Brain microvascular endothelial cell (primary cell): Measurements from ENCODE around the gene ERCC6.

Source experiments
- DNase-seq: peaks from one replicate; pipeline ENCODE4 v3.0.0-alpha.2; 2020
- H3K27ac ChIP-seq: fragments of 250-450 bp; sonication (Bioruptor Pico); 2 replicates; pipeline ENCODE4 v1.5.1; 2020; ENCODE audit warnings: mild to moderate bottlenecking, moderate library complexity
- H3K27me3 ChIP-seq: fragments of 250-450 bp; sonication (Bioruptor Pico); replicated peaks from 2 replicates; pipeline ENCODE4 v1.5.1; 2020; ENCODE audit warnings: mild to moderate bottlenecking
- H3K36me3 ChIP-seq: fragments of 250-450 bp; sonication (Bioruptor Pico); replicated peaks from 2 replicates; pipeline ENCODE4 v1.5.1; 2020; ENCODE audit warnings: mild to moderate bottlenecking
- H3K4me3 ChIP-seq: 2 replicates; pipeline ENCODE4 v1.5.1; 2011; ENCODE audit warnings: low read depth, mild to moderate bottlenecking, control low read depth, low read length, moderate library complexity
- in situ Hi-C: cut with HindIII; loops from 2 replicates; pipeline ENCODE4 v1.10.0; 2017; ENCODE audit warnings: low sequenced_read_pairs, low pct_ligation_motif_present
- TF ChIP-seq, protein P1 (sequence below): IDR thresholded peaks from 2 replicates; pipeline ENCODE4 v1.5.1; 2011; ENCODE audit warnings: low read depth, mild to moderate bottlenecking, moderate library complexity, low read length, control low read depth, inconsistent platforms; ENCODE audit errors: missing control alignments

Gene ERCC6

DNA sequence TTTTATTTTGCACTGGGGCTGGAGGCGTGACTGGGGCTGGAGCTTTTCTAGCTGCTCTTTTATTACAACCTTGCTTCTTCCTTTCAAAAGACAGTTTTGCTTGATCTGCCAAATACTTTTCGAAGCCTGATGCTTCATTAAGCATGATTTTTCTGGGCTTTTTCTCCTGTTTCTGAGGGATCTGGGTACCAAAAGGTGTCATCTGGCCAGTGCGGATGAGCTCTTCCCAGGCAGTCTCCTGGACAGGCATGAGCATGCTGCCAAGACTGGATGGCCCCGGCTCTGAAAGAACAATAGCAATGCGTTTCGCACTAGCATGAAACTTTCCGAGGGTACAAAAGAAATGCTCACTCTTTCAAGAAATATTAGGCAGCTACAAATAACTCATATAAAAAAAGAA lies 14.4 kb downstream of the ERCC6 start:
- DNase-seq = no peak
- TF ChIP-seq, protein P1, sequence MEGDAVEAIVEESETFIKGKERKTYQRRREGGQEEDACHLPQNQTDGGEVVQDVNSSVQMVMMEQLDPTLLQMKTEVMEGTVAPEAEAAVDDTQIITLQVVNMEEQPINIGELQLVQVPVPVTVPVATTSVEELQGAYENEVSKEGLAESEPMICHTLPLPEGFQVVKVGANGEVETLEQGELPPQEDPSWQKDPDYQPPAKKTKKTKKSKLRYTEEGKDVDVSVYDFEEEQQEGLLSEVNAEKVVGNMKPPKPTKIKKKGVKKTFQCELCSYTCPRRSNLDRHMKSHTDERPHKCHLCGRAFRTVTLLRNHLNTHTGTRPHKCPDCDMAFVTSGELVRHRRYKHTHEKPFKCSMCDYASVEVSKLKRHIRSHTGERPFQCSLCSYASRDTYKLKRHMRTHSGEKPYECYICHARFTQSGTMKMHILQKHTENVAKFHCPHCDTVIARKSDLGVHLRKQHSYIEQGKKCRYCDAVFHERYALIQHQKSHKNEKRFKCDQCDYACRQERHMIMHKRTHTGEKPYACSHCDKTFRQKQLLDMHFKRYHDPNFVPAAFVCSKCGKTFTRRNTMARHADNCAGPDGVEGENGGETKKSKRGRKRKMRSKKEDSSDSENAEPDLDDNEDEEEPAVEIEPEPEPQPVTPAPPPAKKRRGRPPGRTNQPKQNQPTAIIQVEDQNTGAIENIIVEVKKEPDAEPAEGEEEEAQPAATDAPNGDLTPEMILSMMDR = no peak
- no peak overlapping the region for H3K27ac ChIP-seq
- H3K4me3 ChIP-seq = no peak overlapping the region
- H3K27me3 ChIP-seq = no peaks in the 10 kb centered on the region
- in situ Hi-C loops = no loop called here
- H3K36me3 ChIP-seq = peaks cover 75% of the 10 kb centered on the region

DNA sequence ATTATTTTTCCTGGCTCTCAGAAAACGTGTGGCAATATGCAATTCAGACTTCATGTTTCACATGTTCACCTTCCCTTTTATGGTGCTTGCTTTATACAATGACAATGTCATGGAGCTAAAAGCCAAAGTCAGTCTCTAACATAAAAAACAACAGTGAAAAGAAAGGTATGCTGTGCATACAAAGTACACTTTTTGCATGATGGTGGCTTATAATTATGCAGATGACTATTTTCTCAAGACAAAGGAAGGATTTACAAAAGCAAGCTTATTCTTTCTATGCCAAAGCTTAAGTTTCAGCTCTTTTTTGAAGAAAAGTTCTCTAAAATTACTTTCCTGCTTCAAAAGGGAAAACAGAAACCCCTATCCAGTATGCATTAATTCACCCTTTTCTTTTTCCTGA lies 15.6 kb downstream of the ERCC6 start:
- in situ Hi-C loops = no loop called here
- Histone ChIP-seq H3K27me3 (no peaks in the 10 kb centered on the region), H3K27ac (no peak overlapping the region), H3K4me3 (no peak overlapping the region), H3K36me3 (peaks cover 75% of the 10 kb centered on the region)
- TF ChIP-seq, protein P1 = no peak
- DNase-seq = no peak

DNA sequence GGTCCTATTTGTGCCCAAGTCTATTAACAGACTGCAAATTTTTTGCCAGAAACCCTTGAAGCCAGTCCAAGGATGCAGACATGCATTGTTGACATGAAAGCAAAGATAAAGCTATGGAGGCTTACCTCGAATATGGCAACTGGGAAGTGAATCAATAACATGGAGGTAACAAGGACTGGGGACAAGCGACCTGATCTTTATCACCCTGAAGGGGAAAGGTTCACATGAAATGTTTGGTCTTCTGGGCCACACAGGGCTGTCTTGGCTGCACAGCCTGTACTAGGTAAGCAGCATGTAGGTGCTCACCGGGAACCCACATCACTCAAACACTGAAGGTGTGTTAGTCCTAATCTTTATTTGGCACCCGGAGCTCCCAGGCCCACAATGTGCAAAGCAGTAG lies 17.9 kb downstream of the ERCC6 start:
- Histone ChIP-seq H3K36me3 (peaks cover 69% of the 10 kb centered on the region), H3K4me3 (no peak overlapping the region), H3K27ac (no peak overlapping the region), H3K27me3 (no peaks in the 10 kb centered on the region)
- TF ChIP-seq, protein P1 = no peak
- no peak for DNase-seq
- in situ Hi-C loops = no loop called here

DNA sequence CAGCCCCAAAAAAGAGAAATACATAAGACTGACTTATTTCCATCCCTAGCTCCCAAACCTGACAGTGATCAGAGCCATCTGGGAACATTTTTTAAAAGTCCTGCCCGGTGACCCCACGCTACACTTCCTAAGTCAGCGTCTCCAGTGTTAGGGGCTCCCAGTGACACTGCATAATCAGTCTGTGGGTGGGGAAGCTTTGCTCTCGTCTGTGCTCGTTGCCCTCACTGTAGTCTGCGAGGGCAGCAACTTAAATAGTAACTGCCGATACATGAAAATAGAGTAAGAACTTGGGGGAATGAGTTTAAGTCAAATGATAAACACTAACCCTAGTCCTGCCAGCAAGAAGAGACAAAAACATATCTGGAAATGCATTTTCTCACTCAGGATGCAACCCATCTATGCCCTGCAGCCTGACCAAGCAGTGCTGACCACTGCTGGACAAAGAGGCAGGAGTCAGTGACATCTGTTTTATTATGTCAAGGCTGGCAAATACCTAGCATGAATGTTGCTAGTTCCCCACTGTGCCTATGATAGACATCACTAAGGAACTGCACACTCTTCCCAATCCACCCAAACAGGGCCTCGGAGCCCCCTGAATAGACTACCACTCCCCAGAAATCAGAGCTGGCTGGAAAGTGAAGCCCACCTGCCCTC lies 18.7 kb downstream of the ERCC6 start:
- TF ChIP-seq, protein P1 = no peak
- Histone ChIP-seq H3K4me3 (no peak overlapping the region), H3K27me3 (no peaks in the 10 kb centered on the region), H3K27ac (no peak overlapping the region), H3K36me3 (peaks cover 67% of the 10 kb centered on the region)
- no peak for DNase-seq
- in situ Hi-C loops = no loop called here

DNA sequence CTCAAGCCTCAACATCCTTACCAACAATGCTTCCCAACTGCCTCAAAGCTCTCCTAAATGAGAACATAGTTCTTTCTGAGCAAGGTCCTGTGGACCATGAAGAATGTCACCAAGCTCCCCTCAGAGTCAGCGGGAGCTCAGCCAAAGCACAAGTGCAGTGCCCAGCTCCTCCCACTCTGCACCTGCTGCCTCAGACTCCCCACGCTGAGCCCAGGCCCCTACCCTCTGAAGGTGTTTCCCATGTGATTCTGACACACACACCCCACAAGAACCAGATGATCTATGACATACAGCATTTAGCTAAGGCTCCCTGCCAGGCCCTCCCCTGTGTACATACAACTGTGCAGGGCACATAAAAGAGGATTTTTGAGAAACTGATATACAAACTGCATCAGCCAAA lies 19.2 kb downstream of the ERCC6 start:
- TF ChIP-seq, protein P1 = no peak
- peaks cover 67% of the 10 kb centered on the region for H3K36me3 ChIP-seq

DNA sequence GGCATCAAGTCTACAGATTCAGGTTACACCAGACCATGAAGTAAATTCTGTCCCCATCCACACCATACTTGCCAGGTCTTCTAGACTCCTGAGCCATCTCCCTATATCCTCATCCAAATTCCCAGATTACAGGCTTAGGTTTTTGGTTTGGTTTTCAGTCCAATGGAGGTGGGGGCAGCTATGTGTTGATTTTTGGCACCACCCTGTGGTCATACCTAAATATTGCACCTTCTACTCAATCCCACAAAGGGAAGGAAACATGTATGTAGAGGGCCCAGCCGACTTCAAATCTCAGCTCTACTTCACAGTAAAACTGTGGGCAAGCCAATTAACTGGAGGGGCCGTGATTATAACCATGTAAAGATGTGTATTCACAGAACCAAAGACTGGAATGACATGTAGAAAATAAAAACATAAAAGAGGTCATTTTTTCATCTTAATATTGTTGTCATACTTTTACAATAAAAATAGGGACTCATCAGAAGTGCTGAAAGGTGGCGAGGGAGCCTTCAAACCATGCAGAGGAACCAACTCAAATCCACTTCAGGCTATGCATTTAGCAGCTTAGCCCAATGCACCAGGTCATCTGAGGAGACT lies 19.8 kb downstream of the ERCC6 start:
- Histone ChIP-seq H3K36me3 (peaks cover 61% of the 10 kb centered on the region), H3K27ac (no peak overlapping the region), H3K27me3 (no peaks in the 10 kb centered on the region), H3K4me3 (no peak overlapping the region)
- in situ Hi-C loops = no loop called here
- TF ChIP-seq, protein P1 = peak; percentile 77
- DNase-seq = peak; percentile 53

More for the DNA sequence above, 19.2 kb downstream of the ERCC6 start:
- no peak for DNase-seq
- H3K27ac ChIP-seq = no peak overlapping the region
- H3K4me3 ChIP-seq = no peak overlapping the region
- in situ Hi-C loops = no loop called here
- no peaks in the 10 kb centered on the region for H3K27me3 ChIP-seq
